Endothelial cell of umbilical vein (primary cell): Measurements from ENCODE around the gene CLDN11.

Source experiments
- CTCF ChIP-seq, 2 donors: IDR thresholded peaks; 1 replicate in 1 of 2; 2 replicates in 1 of 2; pipeline ENCODE4 v1.5.1; 2011; ENCODE audit warnings: low read length in 2 of 2, mild to moderate bottlenecking in 2 of 2, moderate library complexity in 2 of 2, control low read depth in 1 of 2, inconsistent platforms in 1 of 2, low read depth in 1 of 2; ENCODE audit not compliant: insufficient read depth in 1 of 2; ENCODE audit errors: extremely low read depth in 1 of 2
- EZH2 ChIP-seq: IDR thresholded peaks from 2 replicates; pipeline ENCODE4 v1.6.1; 2012; ENCODE audit warnings: borderline replicate concordance, low read depth, mild to moderate bottlenecking, moderate library complexity, low read length, inconsistent platforms; ENCODE audit not compliant: severe bottlenecking
- POLR2A ChIP-seq: IDR thresholded peaks from 2 replicates; pipeline ENCODE4 v1.6.1; 2012; ENCODE audit warnings: low read depth, mild to moderate bottlenecking, control low read depth, low read length

GRCh38 chr3:170473358-170473757 is 54.7 kb downstream of the CLDN11 start:
- no peak for TF ChIP-seq POLR2A
- TF ChIP-seq EZH2 = no peak
- no peak for TF ChIP-seq CTCF (IDR thresholded peaks at IDR 0.05; ENCODE audit: extremely low read depth in 1 of 2, insufficient read depth in 1 of 2, low read depth in 1 of 2, low read length in 2 of 2)
